Activated CD8-positive, alpha-beta memory T cell treated with anti-CD3 and anti-CD28 coated beads, Interleukin-2, amount 50 U/mL, for 4 hours (primary cell): Measurements from ENCODE around the gene NRXN2.
"Not testable (repeated sequence)": the region's sequence is repeated elsewhere in the genome, so short reads cannot be mapped to it uniquely, and the experiment has no call there.

ENCODE experiments used
- DNase-seq: peaks from one replicate; pipeline ENCODE4 v3.0.0-alpha.2; 2020

NRXN2 gene

GRCh38 chr11:64665411-64665821, 57.6 kb downstream of the NRXN2 start:
- no peak for DNase-seq

GRCh38 chr11:64664236-64664870, 58.6 kb downstream of the NRXN2 start:
- not testable (repeated sequence) for DNase-seq

DNA sequence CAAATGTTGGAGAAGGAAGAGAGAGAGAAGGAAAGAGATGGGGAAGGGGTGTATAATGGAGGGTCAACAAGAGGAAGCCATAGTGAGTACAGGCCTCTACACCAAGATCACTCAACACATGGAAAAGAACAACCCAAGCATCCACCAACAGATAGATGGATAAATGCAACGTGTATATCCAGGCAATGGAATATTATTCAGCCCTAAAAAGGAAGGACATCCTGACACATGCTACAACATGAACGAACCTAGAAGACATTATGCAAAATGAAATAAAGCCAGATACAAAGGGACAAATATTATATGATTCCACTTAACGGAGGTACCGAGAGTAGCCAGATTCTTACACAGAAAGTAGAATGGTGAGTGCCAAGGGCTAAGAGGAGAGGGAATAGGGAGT, 59.3 kb downstream of the NRXN2 start:
- no peak for DNase-seq

DNA sequence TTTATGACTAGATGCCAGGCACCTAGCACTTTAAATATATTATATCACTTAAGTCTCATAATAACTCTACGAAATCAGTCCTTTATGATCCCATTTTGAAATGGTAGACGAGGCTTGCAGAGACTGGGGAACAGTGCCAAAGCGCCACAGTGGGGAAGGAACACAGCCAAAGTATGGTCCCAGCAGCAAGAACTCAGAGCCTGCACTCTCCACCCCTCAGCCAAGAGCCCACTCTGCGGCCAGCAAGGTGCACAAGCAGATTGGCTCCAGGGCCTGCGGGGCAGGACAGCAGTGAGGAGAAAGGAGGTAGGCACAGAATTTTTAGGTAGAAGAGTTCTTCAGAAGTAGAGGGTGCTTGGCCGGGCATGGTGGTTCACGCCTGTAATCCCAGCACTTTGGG, 61.4 kb downstream of the NRXN2 start:
- DNase-seq: no peak

GRCh38 chr11:64661146-64661545, 61.9 kb downstream of the NRXN2 start:
- no peak for DNase-seq

DNA sequence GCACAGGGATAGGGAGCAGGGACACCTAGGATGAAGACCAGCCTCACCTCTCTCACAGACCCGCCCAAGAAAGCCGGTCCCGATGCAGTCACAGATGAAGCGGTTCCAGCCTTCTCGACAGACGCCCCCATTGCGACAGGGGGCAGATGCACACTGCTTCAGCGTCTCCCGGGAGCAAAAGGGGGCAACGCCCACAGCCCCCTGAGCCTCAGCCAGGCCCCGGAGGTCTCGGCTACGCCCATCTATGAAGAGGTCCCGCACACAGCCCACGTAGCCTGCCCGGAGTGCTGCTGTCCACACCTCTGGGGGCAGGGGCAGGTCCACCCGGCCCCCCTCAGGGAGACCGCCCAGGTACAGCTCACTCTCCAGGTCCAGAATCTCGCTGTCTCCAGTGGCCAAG, 62.3 kb downstream of the NRXN2 start:
- no peak for DNase-seq

- DNase-seq: no peak
Observed at GRCh38 chr11:64660205-64660604, 62.8 kb downstream of the NRXN2 start.

DNA sequence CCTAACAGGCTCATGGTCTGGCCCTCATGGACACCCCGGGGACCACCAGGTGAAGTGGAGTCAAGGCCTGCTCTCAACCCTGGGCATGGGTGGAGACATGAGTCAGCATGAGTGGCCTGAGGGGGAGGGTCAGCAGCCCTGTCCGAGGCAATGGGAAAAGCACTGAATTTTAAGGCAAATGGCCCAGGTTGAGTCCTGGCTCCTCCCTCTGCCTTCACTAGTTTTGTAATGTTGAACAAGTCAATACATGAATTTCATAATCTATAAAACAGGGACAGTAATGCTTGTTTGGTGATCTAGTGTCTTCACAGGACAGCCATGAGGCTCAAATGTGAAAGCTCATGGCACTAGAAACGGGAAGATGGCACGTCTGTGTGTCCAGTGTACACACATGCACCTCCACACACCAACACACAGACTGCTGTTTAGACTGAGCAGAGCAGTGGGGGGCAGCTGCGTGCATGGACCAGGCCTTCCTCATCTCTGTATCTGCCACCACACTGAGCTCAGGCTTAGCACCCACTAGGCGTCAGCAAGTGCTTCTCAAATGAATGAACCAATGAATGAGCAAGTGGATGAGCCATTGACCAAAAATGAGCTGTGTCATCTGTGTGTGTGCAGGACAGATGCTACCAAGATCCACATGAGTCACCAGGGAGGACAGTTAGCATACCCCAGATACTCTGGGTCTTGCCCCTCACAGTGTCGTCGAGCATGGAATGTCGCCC, 63.4 kb downstream of the NRXN2 start:
- no peak for DNase-seq

DNA sequence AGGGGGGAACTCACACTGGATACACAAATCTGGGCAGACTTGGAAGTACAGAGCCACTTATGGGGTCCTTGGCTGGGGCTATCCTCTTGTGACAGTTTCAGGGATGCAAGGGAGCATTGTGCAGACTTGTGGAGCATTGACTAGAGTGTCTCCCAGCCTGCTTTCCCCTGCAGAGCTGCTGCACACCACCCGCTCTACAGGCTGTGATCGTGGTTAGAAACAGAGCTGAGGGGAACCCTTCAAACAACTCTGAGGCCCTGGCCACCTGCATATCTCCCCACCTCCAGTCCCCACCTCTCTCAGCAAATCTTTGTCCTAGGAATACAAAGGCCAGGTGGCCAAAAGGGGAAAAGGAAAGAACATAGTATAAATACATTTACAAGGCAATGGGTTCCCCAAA, 64.7 kb downstream of the NRXN2 start:
- no peak for DNase-seq

GRCh38 chr11:64656862-64657261, 66.1 kb downstream of the NRXN2 start:
- DNase-seq: no peak

DNA sequence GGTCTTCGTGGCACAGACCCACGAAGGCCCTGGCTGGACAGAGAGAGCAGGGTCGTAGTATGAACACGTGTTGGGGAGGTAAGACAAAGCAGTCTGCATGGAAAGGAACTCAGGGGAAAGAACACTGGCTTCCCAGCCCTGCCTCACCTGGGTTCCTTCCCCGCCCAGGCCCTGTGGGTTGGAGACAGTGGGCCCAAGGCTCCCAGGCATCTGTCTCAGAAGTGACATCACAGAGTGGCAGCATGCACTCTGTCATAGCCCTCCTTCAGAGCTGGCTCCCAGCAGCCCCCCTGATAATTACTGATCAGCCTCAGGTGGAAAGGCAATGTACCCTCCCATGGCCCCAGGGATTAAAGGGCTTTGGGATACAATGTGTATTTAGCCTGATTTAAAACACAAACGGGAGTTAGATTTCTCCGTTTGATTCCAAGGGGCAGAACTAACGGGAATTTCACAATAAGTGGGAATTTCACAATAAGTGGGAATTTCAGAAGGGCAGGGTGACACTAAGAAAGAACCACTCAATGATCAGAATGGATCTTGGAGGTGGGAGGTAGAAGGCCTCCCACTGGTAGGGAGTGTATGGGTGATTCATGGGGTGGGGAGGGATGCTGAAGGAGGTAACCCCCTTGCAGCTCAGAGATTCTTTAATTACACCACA, 66.9 kb downstream of the NRXN2 start:
- DNase-seq: no peak

- no peak for DNase-seq
Observed at GRCh38 chr11:64654958-64655541, 67.9 kb downstream of the NRXN2 start.

GRCh38 chr11:64654439-64654838, 68.6 kb downstream of the NRXN2 start:
- no peak for DNase-seq

DNA sequence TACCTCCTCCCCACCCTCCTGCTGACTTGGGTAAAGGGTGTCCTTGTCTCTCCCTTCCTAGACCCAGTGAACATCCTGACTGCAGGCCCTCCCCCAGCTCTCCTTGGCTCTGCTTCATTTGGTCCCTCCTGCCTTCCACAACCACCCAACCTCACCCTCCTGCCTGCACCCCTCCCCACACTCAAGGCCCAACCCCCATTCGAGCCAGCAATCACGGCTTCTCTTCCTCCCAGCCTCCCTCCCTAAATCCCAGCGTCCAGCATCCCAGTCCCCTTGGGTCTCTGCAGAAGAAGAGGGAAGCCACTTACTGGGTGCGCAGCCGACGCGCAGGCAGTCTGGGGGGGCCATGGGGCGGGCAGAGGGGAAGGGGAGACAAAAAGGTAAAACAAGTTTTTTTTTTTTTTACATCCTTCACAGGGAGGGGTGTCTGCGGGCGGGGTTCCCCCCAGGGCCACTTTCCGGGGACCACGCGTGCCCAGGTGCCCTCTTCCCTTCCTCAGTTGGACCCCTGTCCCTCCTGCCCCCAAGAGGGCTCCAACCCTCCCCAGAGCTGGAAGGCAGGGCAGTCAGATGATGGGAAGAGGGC, 69.5 kb downstream of the NRXN2 start:
- no peak for DNase-seq

- peak; percentile 71 for DNase-seq
Observed at GRCh38 chr11:64652586-64653387, 70.2 kb downstream of the NRXN2 start.

DNA sequence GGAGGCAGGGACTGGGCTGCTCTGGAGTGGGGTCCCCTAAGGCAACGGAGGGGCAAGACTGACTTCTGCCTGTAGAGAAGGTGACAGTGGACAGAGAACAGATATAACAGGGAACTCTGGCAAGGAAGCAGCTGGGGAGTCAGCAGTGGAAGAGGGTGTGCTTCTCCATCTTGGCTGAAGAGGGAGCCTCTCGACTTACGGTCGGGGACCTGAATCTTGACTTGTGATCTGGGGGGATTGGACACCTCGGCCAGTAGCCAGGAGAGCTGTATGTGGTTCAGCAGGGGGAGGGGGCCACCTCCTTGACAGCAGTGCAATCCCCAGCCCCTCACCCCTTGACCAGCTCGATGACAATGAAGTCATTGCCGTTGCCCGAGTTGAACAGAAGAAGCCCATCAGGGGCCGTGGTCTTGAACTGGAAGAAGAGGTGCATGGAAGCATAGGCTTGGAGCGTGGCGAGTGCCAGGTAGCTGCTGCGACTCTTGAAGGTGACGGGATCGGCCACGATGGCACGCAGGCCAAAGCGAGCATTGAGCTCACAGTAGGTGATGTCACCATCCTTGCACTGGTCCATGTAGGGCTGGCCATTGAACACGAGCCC, 72.0 kb downstream of the NRXN2 start:
- DNase-seq: no peak

DNA sequence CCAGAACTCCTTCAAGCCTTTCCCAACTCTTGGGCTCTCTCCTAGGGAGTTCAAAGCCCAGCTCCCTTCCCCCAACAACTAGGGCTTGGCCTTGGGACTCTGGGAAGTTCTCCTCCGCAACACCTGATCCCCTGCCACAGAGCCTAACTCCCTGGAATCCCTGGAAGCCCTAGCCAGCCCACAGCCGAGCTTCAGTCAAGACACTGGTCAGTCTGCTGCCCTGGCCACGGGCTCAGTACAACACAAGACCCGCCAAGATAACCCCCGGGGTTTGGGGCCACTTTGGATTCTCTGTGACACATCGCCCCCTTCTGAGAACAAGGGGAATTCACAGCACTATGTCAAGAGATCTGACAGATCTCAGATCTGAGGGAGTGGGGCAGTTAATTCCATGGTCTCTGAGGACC, 73.7 kb downstream of the NRXN2 start:
- DNase-seq: no peak

GRCh38 chr11:64648551-64648950, 74.4 kb downstream of the NRXN2 start:
- no peak for DNase-seq

DNA sequence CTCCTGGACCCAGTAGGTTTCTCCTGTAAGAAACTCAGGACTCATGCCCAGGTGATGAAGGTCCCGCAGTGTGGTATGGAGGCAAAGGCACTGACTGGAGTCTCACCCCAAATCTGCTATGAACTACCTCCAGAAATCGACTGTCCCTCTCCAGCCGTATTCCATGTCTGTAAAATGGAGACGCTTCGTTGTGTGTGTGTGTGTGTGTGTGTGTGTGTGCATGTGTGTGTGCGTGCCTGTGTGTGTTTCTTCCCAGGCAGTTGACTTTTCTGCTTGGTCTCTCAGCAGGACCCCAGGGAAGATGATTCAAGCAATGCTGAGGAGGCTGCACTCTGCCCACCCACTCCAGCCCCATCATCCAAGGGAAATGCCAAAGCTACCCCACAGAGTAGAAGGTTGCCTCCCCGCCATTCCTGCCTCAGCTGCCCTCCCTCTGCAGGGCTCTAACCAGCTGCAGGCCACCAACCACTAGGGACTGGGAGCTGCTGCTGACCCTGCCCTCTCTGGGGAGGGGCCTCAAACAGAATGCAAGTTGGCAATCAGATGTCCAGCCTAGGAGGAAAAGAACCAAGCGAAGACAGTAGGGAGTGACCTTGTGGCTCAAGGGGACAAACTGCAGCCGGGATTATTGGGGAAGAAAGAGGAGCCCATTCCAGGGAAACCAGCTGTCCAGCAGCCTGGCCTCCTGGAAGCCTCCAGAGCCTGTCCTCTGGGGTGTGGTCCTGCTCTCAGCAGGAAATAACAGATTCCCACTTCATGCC, 75.8 kb downstream of the NRXN2 start:
- DNase-seq: no peak

- DNase-seq: no peak
Observed at GRCh38 chr11:64644647-64645275, 78.2 kb downstream of the NRXN2 start.
